Keratinocyte (primary cell): ENCODE data around the gene DLG5.

Source experiments
- EZH2 ChIP-seq: IDR thresholded peaks from one replicate; pipeline ENCODE4 v1.6.1; 2012; ENCODE audit warnings: inconsistent platforms, mild to moderate bottlenecking, low read length, moderate library complexity
- TF ChIP-seq, protein P1 (sequence below), 3 experiments: IDR thresholded peaks in 1 of 3; conservative IDR thresholded peaks in 1 of 3; optimal IDR thresholded peaks in 1 of 3; 2 replicates in 2 of 3; 3 replicates in 1 of 3; pipeline versions ENCODE3 to v1.5.1; 2011; ENCODE audit warnings: low read length in 3 of 3, mild to moderate bottlenecking in 3 of 3, moderate library complexity in 2 of 3, control low read depth in 1 of 3, inconsistent platforms in 1 of 3; ENCODE audit not compliant: insufficient read depth in 2 of 3; ENCODE audit errors: extremely low read depth in 1 of 3

DNA sequence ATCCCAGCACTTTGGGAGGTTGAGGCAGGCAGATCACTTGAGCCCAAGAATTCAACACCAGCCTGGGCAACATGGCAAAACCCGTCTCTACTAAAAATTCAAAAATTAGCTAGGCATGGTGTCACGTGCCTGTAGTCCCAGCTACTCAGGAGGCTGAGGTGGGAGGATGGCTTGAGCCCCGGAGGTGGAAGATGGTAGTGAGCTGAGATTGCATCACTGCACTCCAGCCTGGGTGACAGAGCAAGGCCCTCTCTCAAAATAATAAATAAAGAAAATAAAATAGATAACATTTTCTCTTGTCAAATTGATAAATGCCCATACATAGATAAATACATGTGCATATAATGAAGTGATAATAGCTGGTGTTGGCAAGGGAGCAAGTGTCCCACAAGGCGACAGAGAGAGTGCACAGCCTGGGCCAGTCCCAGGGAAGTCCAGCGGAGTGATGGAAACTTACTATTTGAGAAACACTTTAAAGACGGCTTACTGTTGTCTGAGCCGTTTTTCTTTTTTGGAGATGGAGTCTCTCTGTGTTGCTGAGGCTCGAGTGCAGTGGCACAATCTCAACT lies 33.4 kb upstream of the DLG5 start:
- TF ChIP-seq, protein P1, sequence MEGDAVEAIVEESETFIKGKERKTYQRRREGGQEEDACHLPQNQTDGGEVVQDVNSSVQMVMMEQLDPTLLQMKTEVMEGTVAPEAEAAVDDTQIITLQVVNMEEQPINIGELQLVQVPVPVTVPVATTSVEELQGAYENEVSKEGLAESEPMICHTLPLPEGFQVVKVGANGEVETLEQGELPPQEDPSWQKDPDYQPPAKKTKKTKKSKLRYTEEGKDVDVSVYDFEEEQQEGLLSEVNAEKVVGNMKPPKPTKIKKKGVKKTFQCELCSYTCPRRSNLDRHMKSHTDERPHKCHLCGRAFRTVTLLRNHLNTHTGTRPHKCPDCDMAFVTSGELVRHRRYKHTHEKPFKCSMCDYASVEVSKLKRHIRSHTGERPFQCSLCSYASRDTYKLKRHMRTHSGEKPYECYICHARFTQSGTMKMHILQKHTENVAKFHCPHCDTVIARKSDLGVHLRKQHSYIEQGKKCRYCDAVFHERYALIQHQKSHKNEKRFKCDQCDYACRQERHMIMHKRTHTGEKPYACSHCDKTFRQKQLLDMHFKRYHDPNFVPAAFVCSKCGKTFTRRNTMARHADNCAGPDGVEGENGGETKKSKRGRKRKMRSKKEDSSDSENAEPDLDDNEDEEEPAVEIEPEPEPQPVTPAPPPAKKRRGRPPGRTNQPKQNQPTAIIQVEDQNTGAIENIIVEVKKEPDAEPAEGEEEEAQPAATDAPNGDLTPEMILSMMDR (optimal IDR thresholded peaks at IDR 0.05 in 1 of 3, IDR thresholded peaks at IDR 0.05 in 1 of 3, conservative IDR thresholded peaks at IDR 0.05 in 1 of 3; ENCODE audit: extremely low read depth in 1 of 3, insufficient read depth in 2 of 3, low read length in 3 of 3), result no peak
- TF ChIP-seq EZH2, result no peak
